Activated T-cell treated with anti-CD3 and anti-CD28 coated beads for 24 hours (primary cell): ENCODE measurements around the gene NFE2L3.
A peak's percentile ranks its signal among the peaks of the same experiment; 100 is the strongest.

Source experiments
- DNase-seq: peaks from one replicate; pipeline ENCODE4 v3.0.0-alpha.2; 2020; ENCODE audit warnings: low read depth

The NFE2L3 gene

GRCh38 chr7:26199301-26200037 lies 47.5 kb downstream of the NFE2L3 start:
- peak; percentile 51 for DNase-seq

- peak; percentile 70 for DNase-seq
Observed at GRCh38 chr7:26200038-26200443, 48.0 kb downstream of the NFE2L3 start.

GRCh38 chr7:26200444-26201246 lies 48.6 kb downstream of the NFE2L3 start, which contains the start of gene HNRNPA2B1:
Gene HNRNPA2B1 (minus strand): TSS chr7:26200746. CDS start chr7:26200577, 169 bp downstream.
- DNase-seq: peak; percentile 98

- DNase-seq: peak; percentile 87
Observed at GRCh38 chr7:26201247-26202018, 49.4 kb downstream of the NFE2L3 start, which contains the start of gene CBX3. Gene CBX3 (plus strand): TSS chr7:26201745. CDS start chr7:26202999, 1,254 bp downstream.

- DNase-seq: peak; percentile 53
Observed at GRCh38 chr7:26202019-26202990, 50.3 kb downstream of the NFE2L3 start.

- no peak for DNase-seq
Observed at GRCh38 chr7:26203016-26203415, 51.0 kb downstream of the NFE2L3 start.

GRCh38 chr7:26208040-26208439 lies 56.0 kb downstream of the NFE2L3 start:
- no peak for DNase-seq

GRCh38 chr7:26212921-26213718 lies 61.1 kb downstream of the NFE2L3 start:
- DNase-seq: no peak

GRCh38 chr7:26213807-26214515 lies 62.0 kb downstream of the NFE2L3 start:
- DNase-seq: no peak

GRCh38 chr7:26216049-26216448 lies 64.1 kb downstream of the NFE2L3 start:
- DNase-seq: no peak

GRCh38 chr7:26224359-26224758 lies 72.4 kb downstream of the NFE2L3 start:
- no peak for DNase-seq

GRCh38 chr7:26227987-26228386 lies 76.0 kb downstream of the NFE2L3 start:
- DNase-seq: no peak

- DNase-seq: no peak
Observed at GRCh38 chr7:26233902-26234511, 82.0 kb downstream of the NFE2L3 start.
